GM06990 (cell line): ENCODE measurements around the gene PRUNE2.
A peak's percentile ranks its signal among the peaks of the same experiment; 100 is the strongest.

Experiments used
- DNase-seq: peaks from one replicate; pipeline ENCODE4 v3.0.0-alpha.2; 2011; ENCODE audit not compliant: insufficient read length; ENCODE audit errors: extremely low read depth
- H3K27me3 ChIP-seq: replicated peaks from 2 replicates; pipeline ENCODE4 v1.6.0; 2011; ENCODE audit warnings: low read length; ENCODE audit not compliant: control insufficient read depth, insufficient read depth
- H3K36me3 ChIP-seq: 2 replicates; pipeline ENCODE4 v1.5.1; 2011; ENCODE audit warnings: low read length; ENCODE audit not compliant: control insufficient read depth, insufficient read depth
- H3K4me3 ChIP-seq: replicated peaks from 2 replicates; pipeline ENCODE4 v1.5.1; 2011; ENCODE audit warnings: low read depth, mild to moderate bottlenecking, control low read depth, low read length
- TF ChIP-seq, protein P1 (sequence below): IDR thresholded peaks from 2 replicates; pipeline ENCODE4 v1.5.1; 2011; ENCODE audit warnings: low read length, control low read depth, mild to moderate bottlenecking, inconsistent platforms; ENCODE audit not compliant: insufficient read depth, poor library complexity, severe bottlenecking

PRUNE2 gene

DNA sequence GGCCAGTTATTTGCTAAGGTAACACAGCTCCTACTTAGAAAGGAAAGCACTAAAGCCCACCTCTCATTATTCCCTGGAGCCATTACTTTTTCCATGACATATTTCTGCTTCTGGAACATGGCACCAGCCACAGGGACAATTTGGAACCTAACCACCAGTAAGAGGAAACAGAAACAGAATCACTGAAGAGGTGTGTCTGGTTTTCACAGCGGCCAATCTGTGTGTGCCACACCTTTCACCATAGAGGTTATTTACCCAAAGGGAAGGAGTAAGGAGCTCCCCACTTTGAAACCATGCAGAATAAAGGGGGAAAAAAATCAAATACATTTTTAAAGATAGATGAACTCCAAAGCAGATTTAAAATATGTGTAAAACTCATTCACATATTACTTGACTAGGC lies 21.1 kb downstream of the PRUNE2 start:
- DNase-seq, result no peak
- Histone ChIP-seq H3K4me3 (no peak overlapping the region), H3K36me3 (no peaks in the 10 kb centered on the region), H3K27me3 (no peaks in the 10 kb centered on the region)
- TF ChIP-seq, protein P1, sequence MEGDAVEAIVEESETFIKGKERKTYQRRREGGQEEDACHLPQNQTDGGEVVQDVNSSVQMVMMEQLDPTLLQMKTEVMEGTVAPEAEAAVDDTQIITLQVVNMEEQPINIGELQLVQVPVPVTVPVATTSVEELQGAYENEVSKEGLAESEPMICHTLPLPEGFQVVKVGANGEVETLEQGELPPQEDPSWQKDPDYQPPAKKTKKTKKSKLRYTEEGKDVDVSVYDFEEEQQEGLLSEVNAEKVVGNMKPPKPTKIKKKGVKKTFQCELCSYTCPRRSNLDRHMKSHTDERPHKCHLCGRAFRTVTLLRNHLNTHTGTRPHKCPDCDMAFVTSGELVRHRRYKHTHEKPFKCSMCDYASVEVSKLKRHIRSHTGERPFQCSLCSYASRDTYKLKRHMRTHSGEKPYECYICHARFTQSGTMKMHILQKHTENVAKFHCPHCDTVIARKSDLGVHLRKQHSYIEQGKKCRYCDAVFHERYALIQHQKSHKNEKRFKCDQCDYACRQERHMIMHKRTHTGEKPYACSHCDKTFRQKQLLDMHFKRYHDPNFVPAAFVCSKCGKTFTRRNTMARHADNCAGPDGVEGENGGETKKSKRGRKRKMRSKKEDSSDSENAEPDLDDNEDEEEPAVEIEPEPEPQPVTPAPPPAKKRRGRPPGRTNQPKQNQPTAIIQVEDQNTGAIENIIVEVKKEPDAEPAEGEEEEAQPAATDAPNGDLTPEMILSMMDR, result no peak

DNA sequence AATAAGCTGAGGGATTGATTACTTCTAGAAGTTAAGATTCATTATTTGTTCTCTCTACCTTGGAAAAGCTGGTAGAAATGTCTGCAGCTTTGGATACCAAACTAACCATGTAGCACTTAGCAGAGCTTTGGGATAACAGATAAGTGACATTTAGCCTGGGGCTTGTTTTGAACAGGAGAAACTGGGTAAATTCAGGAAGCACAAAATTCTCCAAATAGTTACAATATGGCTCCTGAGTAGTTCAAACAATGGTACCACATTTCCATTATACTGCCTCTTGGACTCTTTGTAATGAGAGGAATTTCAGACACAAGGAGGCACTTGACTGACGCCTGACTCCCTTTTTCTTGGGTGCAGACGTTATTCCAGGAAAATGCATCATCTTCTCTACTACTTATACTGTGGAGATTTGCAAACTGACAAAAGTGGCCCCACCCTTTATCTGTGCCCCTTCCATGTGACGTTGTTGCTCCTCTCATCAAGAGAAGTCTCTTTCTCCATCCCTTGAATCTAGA lies 22.5 kb downstream of the PRUNE2 start:
- Histone ChIP-seq H3K4me3 (no peak overlapping the region), H3K36me3 (no peaks in the 10 kb centered on the region), H3K27me3 (no peaks in the 10 kb centered on the region)
- TF ChIP-seq, protein P1, result no peak
- no peak for DNase-seq

DNA sequence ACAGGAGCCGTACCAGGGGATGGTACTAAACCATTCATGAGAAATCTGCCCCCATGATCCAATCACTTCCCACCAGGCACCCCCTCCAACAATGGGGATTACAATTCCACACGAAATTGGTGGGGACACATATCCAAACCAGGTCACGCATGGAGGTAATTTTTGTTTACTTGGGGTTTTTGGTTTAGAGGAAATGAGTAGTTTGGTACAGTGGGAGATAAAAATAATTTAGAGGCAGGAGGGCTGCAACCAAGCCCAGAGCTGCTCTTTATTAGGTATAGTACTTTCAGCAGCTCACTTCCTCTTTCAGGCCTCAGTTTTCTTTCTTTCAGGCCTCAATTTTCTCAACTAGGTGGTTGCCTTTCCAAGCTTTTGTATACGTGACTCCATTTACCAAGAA lies 23.2 kb downstream of the PRUNE2 start:
- DNase-seq, result peak; percentile 48
- Histone ChIP-seq H3K27me3 (no peaks in the 10 kb centered on the region; the same call in 1 of the 2 replicates), H3K4me3 (no peak overlapping the region), H3K36me3 (no peaks in the 10 kb centered on the region)
- TF ChIP-seq, protein P1, result no peak

DNA sequence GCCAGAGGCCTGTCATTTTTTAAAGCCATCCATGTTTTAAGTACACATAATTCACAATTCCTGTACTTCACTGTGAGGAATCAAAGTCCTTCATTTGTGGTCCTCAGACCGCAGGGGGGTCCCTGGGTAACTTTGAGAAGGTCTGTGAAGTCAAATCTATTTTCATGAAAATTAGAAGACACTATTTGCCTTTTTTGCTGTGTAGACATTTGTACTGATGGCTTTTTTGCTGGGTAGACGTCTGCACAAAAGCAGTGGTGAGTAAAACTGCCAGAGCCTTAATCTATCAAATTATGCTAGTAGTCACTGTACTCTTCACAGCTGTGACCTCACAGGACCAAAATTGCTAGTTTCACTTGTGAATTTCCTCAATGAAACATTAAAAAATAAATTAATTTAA lies 25.7 kb downstream of the PRUNE2 start:
- H3K4me3 ChIP-seq, result no peak overlapping the region
- no peaks in the 10 kb centered on the region; the same call in 1 of the 2 replicates for H3K27me3 ChIP-seq
- no peak for DNase-seq
- TF ChIP-seq, protein P1, result no peak
- H3K36me3 ChIP-seq, result no peaks in the 10 kb centered on the region

DNA sequence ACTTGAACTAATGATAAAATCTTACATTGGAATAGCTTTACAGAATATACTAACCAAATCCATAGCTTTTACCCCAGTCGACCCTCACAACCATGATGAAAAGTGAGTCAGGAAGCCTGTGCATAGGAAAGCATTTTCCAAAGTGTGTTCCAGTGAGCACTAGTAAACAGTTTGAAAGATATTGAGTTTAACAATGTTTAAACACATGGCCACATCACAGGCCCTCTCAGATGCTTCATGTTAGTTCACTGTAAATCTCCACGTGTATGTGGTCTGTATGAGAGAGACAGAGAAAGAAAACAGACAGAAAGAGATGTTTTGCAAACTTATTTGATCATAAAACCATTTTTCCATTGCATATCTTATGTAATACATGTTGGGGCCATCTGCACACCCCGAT lies 27.0 kb downstream of the PRUNE2 start:
- H3K4me3 ChIP-seq, result no peak overlapping the region
- no peaks in the 10 kb centered on the region; the same call in 1 of the 2 replicates for H3K27me3 ChIP-seq
- H3K36me3 ChIP-seq, result no peaks in the 10 kb centered on the region
- TF ChIP-seq, protein P1, result no peak
- no peak for DNase-seq

DNA sequence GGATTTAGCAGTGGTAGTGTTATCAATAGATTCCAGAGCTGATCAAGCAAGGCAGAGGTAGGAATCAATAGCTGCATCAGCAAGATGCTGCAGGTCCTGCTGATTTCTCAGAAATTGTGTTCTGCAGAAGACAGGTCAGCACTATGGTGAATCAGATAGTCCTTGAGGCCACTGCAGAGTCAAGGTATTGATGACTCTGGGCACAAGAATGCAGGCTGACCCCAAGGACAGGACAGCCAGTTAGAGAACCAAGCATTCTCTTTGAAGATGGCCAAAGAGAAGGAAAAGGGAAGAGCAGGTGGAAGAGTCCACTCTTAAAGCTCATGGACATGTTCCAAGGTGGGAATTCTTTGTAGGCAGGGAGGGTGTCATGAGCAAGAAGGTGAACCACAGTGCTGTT lies 28.0 kb downstream of the PRUNE2 start:
- TF ChIP-seq, protein P1, result no peak
- H3K27me3 ChIP-seq, result no peaks in the 10 kb centered on the region; the same call in none of the 2 replicates

More for the DNA sequence above, 28.0 kb downstream of the PRUNE2 start:
- Histone ChIP-seq H3K36me3 (no peaks in the 10 kb centered on the region), H3K4me3 (no peak overlapping the region)
- DNase-seq, result no peak
